Measurements from ENCODE around the gene LRP5. TPM values are rescaled to one million over a fixed set of nuclear protein-coding genes. Genes with fewer than 3 reads are reported as not detected.

Gene LRP5
- total RNA-seq, 1 donor from 2014 or later: 65.0 TPM

- H3K36me3 Mint-ChIP-seq: no peaks in the 10 kb centered on the region
- TF ChIP-seq, protein P1, sequence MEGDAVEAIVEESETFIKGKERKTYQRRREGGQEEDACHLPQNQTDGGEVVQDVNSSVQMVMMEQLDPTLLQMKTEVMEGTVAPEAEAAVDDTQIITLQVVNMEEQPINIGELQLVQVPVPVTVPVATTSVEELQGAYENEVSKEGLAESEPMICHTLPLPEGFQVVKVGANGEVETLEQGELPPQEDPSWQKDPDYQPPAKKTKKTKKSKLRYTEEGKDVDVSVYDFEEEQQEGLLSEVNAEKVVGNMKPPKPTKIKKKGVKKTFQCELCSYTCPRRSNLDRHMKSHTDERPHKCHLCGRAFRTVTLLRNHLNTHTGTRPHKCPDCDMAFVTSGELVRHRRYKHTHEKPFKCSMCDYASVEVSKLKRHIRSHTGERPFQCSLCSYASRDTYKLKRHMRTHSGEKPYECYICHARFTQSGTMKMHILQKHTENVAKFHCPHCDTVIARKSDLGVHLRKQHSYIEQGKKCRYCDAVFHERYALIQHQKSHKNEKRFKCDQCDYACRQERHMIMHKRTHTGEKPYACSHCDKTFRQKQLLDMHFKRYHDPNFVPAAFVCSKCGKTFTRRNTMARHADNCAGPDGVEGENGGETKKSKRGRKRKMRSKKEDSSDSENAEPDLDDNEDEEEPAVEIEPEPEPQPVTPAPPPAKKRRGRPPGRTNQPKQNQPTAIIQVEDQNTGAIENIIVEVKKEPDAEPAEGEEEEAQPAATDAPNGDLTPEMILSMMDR (conservative IDR thresholded peaks at IDR 0.05): no peak
- peak overlapping the region; percentile 71 for H3K4me3 Mint-ChIP-seq
- no peak for DNase-seq (ENCODE audit: extremely low spot score, unreplicated experiment)
- H3K27me3 Mint-ChIP-seq: no peaks in the 10 kb centered on the region
- H3K9me3 Mint-ChIP-seq: no peaks in the 10 kb centered on the region
- H3K27ac Mint-ChIP-seq: peak overlapping the region; percentile 89
- peaks cover 29% of the 10 kb centered on the region for H3K4me1 Mint-ChIP-seq (ENCODE audit: unreplicated experiment)
These were observed 68.6 kb downstream of the LRP5 start for GRCh38 chr11:68380786-68381622.

GRCh38 chr11:68381716-68382115 lies 69.3 kb downstream of the LRP5 start:
- TF ChIP-seq, protein P1 (conservative IDR thresholded peaks at IDR 0.05): no peak
- Mint-ChIP-seq H3K4me3 (no peak overlapping the region), H3K27ac (no peak overlapping the region), H3K27me3 (no peaks in the 10 kb centered on the region), H3K9me3 (no peaks in the 10 kb centered on the region), H3K36me3 (no peaks in the 10 kb centered on the region), H3K4me1 (ENCODE audit: unreplicated experiment) (peaks cover 29% of the 10 kb centered on the region)
- no peak for DNase-seq (ENCODE audit: extremely low spot score, unreplicated experiment)

DNA sequence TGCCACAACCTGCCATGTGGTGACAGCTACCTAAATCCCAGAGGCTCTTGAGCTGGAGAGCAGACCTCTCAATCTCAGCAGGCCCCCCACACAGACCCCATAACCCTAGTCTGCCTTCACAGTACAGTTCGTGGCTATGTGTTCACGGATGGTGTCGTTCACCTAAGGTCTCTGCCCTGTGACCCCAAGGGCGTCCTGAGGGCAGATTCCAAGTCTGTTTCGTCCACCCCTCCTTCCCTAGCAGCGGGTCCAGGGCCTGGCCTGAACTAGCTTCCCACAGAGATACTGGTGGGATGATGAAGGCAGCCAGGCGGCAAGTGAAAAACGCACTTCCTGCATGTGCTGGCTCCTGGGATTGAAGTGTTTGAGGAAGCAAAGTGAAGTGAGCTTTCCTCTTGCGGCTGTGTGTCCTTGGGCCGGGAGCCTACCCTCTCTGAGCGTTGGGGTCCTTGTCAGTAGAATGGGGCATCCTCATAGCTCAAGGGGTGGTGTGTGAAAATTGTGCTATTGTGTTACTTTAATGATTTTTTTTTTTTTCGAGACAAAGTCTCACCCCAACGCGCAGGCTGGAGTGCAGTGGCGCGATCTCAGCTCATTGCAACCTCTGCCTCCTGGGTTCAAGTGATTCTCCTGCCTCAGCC lies 70.1 kb downstream of the LRP5 start:
- Mint-ChIP-seq H3K27me3 (no peaks in the 10 kb centered on the region), H3K4me3 (no peak overlapping the region), H3K36me3 (no peaks in the 10 kb centered on the region), H3K4me1 (ENCODE audit: unreplicated experiment) (peaks cover 29% of the 10 kb centered on the region), H3K27ac (no peak overlapping the region), H3K9me3 (no peaks in the 10 kb centered on the region)
- no peak for DNase-seq (ENCODE audit: extremely low spot score, unreplicated experiment)
- TF ChIP-seq, protein P1 (conservative IDR thresholded peaks at IDR 0.05): no peak

DNA sequence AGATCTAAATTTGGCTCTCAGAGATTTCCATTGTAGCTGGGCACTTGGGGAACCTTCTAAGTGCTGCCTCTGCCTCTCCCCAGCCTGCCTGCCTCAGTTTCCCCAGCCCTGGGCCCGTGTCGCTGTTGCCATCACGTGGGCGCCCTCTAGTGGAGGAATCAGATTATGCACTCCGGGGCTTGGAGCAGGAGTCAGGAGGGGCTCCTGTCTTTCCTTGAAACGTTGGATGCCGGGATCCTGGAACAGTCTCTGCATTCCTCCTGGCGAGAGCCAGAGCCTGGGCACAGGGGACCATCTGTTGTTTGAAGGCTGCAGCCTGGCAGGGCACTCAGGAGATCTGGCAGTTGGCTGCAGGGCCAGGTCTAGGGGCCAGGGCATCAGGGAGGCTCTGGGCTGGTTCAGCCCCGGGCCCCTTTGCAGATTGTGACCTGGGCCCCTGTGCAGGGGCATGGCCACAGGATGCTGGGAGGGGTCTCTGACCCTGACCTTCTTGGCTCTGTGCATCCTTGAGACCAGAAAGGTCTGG lies 71.6 kb downstream of the LRP5 start:
- H3K27ac Mint-ChIP-seq: peak overlapping the region; percentile 56
- H3K36me3 Mint-ChIP-seq: no peaks in the 10 kb centered on the region
- TF ChIP-seq, protein P1 (conservative IDR thresholded peaks at IDR 0.05): peak; percentile 97
- H3K4me3 Mint-ChIP-seq: no peak overlapping the region
- H3K9me3 Mint-ChIP-seq: no peaks in the 10 kb centered on the region
- H3K4me1 Mint-ChIP-seq (ENCODE audit: unreplicated experiment): peaks cover 27% of the 10 kb centered on the region
- H3K27me3 Mint-ChIP-seq: no peaks in the 10 kb centered on the region
- no peak for DNase-seq (ENCODE audit: extremely low spot score, unreplicated experiment)

DNA sequence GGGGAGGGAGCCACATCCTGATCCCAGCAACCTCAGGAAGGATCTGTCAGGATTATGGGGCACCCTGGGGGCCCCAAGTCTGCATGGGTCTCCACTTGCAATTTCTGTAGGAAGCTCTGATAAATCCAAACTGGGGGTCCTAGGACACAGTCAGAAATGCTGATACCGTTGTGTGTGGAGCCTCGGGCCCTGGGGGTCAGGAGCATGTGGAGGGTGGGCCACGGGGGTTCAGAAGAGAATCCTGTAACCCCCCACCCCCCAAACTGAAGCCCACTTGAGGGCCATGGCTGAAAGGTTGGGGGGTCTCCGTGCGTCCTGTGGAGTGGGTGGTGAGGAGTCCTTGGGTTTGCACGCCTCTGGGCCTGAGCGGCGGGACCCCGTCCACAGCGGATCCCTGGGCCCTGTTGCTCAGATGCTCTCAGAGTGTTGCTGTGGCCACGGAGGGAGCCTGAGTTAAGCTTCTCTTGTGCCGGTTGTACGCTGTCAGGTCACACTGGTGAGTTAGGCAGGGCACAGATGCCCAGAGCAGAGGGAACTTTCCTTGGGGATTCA lies 72.2 kb downstream of the LRP5 start:
- TF ChIP-seq, protein P1 (conservative IDR thresholded peaks at IDR 0.05): no peak

More for the DNA sequence above, 72.2 kb downstream of the LRP5 start:
- no peak for DNase-seq (ENCODE audit: extremely low spot score, unreplicated experiment)
- H3K4me1 Mint-ChIP-seq (ENCODE audit: unreplicated experiment): peaks cover 24% of the 10 kb centered on the region
- H3K9me3 Mint-ChIP-seq: no peaks in the 10 kb centered on the region
- H3K4me3 Mint-ChIP-seq: no peak overlapping the region
- H3K27me3 Mint-ChIP-seq: no peaks in the 10 kb centered on the region
- H3K27ac Mint-ChIP-seq: no peak overlapping the region
- no peaks in the 10 kb centered on the region for H3K36me3 Mint-ChIP-seq

Data from type B pancreatic cell (in vitro differentiated cells).